B cell (primary cell): Measurements from ENCODE around the gene FJX1. TPM values are rescaled to one million over a fixed set of nuclear protein-coding genes. Genes with fewer than 3 reads are reported as not detected.

Experiments
- ATAC-seq: fragments of 200-7000 bp; cut with Tn5 transposase; one replicate; pipeline ENCODE4 v1.10.0; 2021; ENCODE audit warnings: low read depth, mild to moderate bottlenecking, moderate number of reproducible peaks, moderate library complexity
- CTCF ChIA-PET: fragments of 350-600 bp; sonication (Branson Sonifier 250); formaldehyde crosslinking; loops from one replicate; lab custom pipeline; 2021; ENCODE audit warnings: antibody characterized with exemption, inconsistent platforms; lab: Charles Lee
- POLR2A ChIA-PET: fragments of 350-600 bp; sonication (Branson Sonifier 250); formaldehyde crosslinking; loops from one replicate; lab custom pipeline; 2021; ENCODE audit warnings: antibody characterized with exemption; lab: Charles Lee
- DNase-seq: peaks from one replicate; pipeline ENCODE4 v3.0.0; 2013
- H2AFZ ChIP-seq: 2 replicates; pipeline ENCODE4 v1.6.1; 2012; ENCODE audit warnings: mild to moderate bottlenecking, low read depth, low read length; ENCODE audit not compliant: insufficient read depth, poor library complexity, severe bottlenecking
- H3K27ac ChIP-seq, 2 donors: 1 replicate in 1 of 2; 2 replicates in 1 of 2; pipeline ENCODE4 v1.5.1; 2012 to 2013; ENCODE audit warnings: low read length in 2 of 2, mild to moderate bottlenecking in 2 of 2, moderate library complexity in 1 of 2
- H3K27me3 ChIP-seq, 4 experiments: fragments of 200-600 bp in 1 of 4; sonication (generic) in 1 of 4; replicated peaks in 1 of 4; 1 replicate in 2 of 4; 2 replicates in 2 of 4; pipeline versions ENCODE4 v1.6.1 to v1.7.0; 2013 to 2016; ENCODE audit warnings: low read length in 3 of 4, mild to moderate bottlenecking in 2 of 4, mixed read lengths in 1 of 4, moderate library complexity in 1 of 4; ENCODE audit not compliant: insufficient read depth in 4 of 4, control insufficient read depth in 3 of 4; ENCODE audit errors: control extremely low read depth in 1 of 4
- H3K36me3 ChIP-seq, 2 experiments: replicated peaks in 1 of 2; 1 replicate in 1 of 2; 2 replicates in 1 of 2; pipeline versions ENCODE4 v1.6.1 to v1.7.1; 2013; ENCODE audit warnings: low read length in 1 of 2; ENCODE audit not compliant: insufficient read depth in 2 of 2, control insufficient read depth in 1 of 2; ENCODE audit errors: control extremely low read depth in 1 of 2, extremely low read depth in 1 of 2
- H3K4me1 ChIP-seq, 2 donors: fragments of 200-600 bp in 1 of 2; sonication (generic) in 1 of 2; 1 replicate in 1 of 2; 2 replicates in 1 of 2; pipeline versions ENCODE4 v1.5.1 to v1.6.1; 2013 to 2017; ENCODE audit warnings: low read length in 2 of 2; ENCODE audit not compliant: control insufficient read depth in 2 of 2, insufficient read depth in 2 of 2
- H3K4me2 ChIP-seq: replicated peaks from 2 replicates; pipeline ENCODE3; 2012; ENCODE audit warnings: mild to moderate bottlenecking, low read depth, low read length; ENCODE audit not compliant: poor library complexity, severe bottlenecking
- H3K4me3 ChIP-seq, 5 experiments: fragments of 200-600 bp in 1 of 5; sonication (generic) in 1 of 5; 1 replicate in 3 of 5; 2 replicates in 2 of 5; pipeline versions ENCODE4 v1.5.1 to v1.7.0; 2011 to 2016; ENCODE audit warnings: low read length in 4 of 5, mild to moderate bottlenecking in 4 of 5, low read depth in 2 of 5, control low read depth in 1 of 5, moderate library complexity in 1 of 5; ENCODE audit not compliant: insufficient read depth in 1 of 5; ENCODE audit errors: control extremely low read depth in 1 of 5, extremely low read depth in 1 of 5
- H3K79me2 ChIP-seq: fragments of 200-600 bp; sonication (generic); one replicate; pipeline ENCODE4 v1.6.0; 2016; ENCODE audit warnings: low read length; ENCODE audit not compliant: control insufficient read depth, insufficient read depth
- H3K9ac ChIP-seq: fragments of 200-600 bp; sonication (generic); 2 replicates; pipeline ENCODE4 v1.6.1; 2017; ENCODE audit warnings: mild to moderate bottlenecking, low read length, moderate library complexity
- H3K9me3 ChIP-seq, 3 donors: one replicate each; pipeline versions ENCODE4 v1.6.1 to v1.7.1; 2013; ENCODE audit warnings: low read length in 2 of 3; ENCODE audit not compliant: control insufficient read depth in 2 of 3, insufficient read depth in 1 of 3; ENCODE audit errors: control extremely low read depth in 1 of 3
- H4K20me1 ChIP-seq: 2 replicates; pipeline ENCODE4 v1.6.0; 2012; ENCODE audit warnings: mild to moderate bottlenecking, low read length; ENCODE audit not compliant: insufficient read depth, control insufficient read depth, poor library complexity, severe bottlenecking
- H3K27ac Mint-ChIP-seq: one replicate; pipeline ENCODE4 v1.8.0; 2021; ENCODE audit warnings: mixed read lengths
- H3K27me3 Mint-ChIP-seq: one replicate; pipeline ENCODE4 v1.8.0; 2021; ENCODE audit warnings: mixed read lengths
- H3K4me1 Mint-ChIP-seq: one replicate; pipeline ENCODE4 v1.8.0; 2021; ENCODE audit warnings: mixed read lengths
- H3K4me3 Mint-ChIP-seq: one replicate; pipeline ENCODE4 v1.8.0; 2021; ENCODE audit warnings: mixed read lengths
- H3K9me3 Mint-ChIP-seq: one replicate; pipeline ENCODE4 v1.8.0; 2022; ENCODE audit warnings: mixed read lengths; ENCODE audit not compliant: insufficient read depth
- EZH2 ChIP-seq: IDR thresholded peaks from 2 replicates; pipeline ENCODE4 v1.6.1; 2012; ENCODE audit warnings: borderline replicate concordance, low read depth, mild to moderate bottlenecking, moderate library complexity, low read length; ENCODE audit not compliant: insufficient read depth, poor library complexity, severe bottlenecking
- WGBS: methylation state at CpG from one replicate; pipeline ENCODE4 v1.1.5; 2013; ENCODE audit warnings: missing lambda C conversion rate; ENCODE audit not compliant: insufficient coverage; 5-methylcytosine and 5-hydroxymethylcytosine counted together
- intact Hi-C: fragments of 100-400 bp; cut with micrococcal nuclease; formaldehyde crosslinking; loops from one replicate; pipeline ENCODE4 v1.10.0; 2022
- polyA plus RNA-seq: library from polyadenylated mRNA; depleted of rRNA; stranded (reverse); fragments of >200 nt; gene quantifications from 2 replicates; pipeline ENCODE4 v1.2.3, GENCODE V29; 2012
- total RNA-seq, 2 donors: library from RNA; stranded (reverse); fragments of 120-200 nt in 1 of 2; gene quantifications; 1 replicate in 1 of 2; 2 replicates in 1 of 2; pipeline versions ENCODE4 v1.2.3 to v1.2.4, GENCODE V29; 2013 to 2022
- TF ChIP-seq, protein P1 (sequence below): fragments of 200-600 bp; IDR thresholded peaks from one replicate; pipeline ENCODE4 v1.8.0; 2022; ENCODE audit warnings: antibody characterized with exemption, mild to moderate bottlenecking

Gene FJX1
- total and polyA plus RNA-seq, 2 donors (not counting 1 experiment from before 2014, with no cell fraction given), result 0.03 TPM; not detected in 1

DNA sequence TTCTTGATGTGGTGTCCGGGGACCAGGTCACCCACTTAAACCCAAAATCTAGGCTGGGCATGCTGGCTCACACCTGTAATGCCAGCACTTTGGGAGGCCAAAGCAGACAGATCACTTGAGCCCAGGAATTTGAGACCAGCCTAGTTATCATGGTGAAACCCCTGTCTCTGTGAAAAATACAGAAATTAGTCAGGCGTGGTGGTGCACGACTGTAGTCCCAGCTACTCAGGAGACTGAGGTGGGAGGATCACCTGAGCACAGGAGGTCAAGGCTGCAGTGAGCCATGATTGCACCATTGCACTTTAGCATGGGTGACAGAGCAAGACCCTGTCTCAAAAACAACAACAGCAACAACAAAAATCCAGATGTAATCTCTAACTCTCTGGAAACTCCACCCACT is 30.3 kb upstream of the FJX1 start:
- no peak for DNase-seq
- H3K4me2 ChIP-seq, result no peak overlapping the region
- no peak overlapping the region for H2AFZ ChIP-seq
- CTCF ChIA-PET, result no interaction called here
- Mint-ChIP-seq H3K27me3 (peaks cover 36% of the 10 kb centered on the region), H3K27ac (no peak overlapping the region), H3K4me3 (no peak overlapping the region), H3K4me1 (no peaks in the 10 kb centered on the region), H3K9me3 (no peaks in the 10 kb centered on the region)
- 76% methylated on average over 3 of the region's 3 CpGs for WGBS
- no peaks in the 10 kb centered on the region for H3K4me1 ChIP-seq
- no peak overlapping the region for H3K9ac ChIP-seq
- intact Hi-C loops, result no loop called here
- H3K9me3 ChIP-seq, result no peaks in the 10 kb centered on the region
- peaks cover 0 to 7% (median 3%) of the 10 kb centered on the region in 4 experiments for H3K27me3 ChIP-seq
- no peak for ATAC-seq
- no peaks in the 10 kb centered on the region for H3K36me3 ChIP-seq
- no peaks in the 10 kb centered on the region for H3K79me2 ChIP-seq
- POLR2A ChIA-PET, result no interaction called here
- TF ChIP-seq, protein P1, sequence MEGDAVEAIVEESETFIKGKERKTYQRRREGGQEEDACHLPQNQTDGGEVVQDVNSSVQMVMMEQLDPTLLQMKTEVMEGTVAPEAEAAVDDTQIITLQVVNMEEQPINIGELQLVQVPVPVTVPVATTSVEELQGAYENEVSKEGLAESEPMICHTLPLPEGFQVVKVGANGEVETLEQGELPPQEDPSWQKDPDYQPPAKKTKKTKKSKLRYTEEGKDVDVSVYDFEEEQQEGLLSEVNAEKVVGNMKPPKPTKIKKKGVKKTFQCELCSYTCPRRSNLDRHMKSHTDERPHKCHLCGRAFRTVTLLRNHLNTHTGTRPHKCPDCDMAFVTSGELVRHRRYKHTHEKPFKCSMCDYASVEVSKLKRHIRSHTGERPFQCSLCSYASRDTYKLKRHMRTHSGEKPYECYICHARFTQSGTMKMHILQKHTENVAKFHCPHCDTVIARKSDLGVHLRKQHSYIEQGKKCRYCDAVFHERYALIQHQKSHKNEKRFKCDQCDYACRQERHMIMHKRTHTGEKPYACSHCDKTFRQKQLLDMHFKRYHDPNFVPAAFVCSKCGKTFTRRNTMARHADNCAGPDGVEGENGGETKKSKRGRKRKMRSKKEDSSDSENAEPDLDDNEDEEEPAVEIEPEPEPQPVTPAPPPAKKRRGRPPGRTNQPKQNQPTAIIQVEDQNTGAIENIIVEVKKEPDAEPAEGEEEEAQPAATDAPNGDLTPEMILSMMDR, result no peak
- TF ChIP-seq EZH2, result no peak
- H4K20me1 ChIP-seq, result no peaks in the 10 kb centered on the region
- H3K27ac ChIP-seq, result no peak overlapping the region
- no peak overlapping the region for H3K4me3 ChIP-seq

DNA sequence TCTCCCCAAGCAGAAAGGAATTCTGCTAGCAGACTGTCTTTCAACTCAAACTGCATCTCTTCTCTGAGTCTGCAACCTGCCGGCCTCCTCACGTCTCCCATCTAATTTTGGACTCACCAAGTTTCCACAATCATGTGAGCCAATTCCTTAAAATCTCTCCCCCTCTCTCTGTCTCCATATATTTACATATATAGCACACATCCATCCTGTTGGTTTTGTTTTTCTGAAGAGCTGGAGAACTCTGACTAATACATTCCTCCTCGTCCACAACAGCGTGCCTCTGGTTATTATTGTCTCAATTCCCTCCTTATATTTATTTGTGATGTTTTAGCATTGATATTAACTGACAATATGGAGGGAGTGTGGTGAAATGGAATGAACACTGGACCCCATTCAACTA is 29.6 kb upstream of the FJX1 start:
- Histone ChIP-seq H3K79me2 (no peaks in the 10 kb centered on the region), H3K4me2 (no peak overlapping the region), H3K9ac (no peak overlapping the region), H3K27ac (no peak overlapping the region), H3K36me3 (no peaks in the 10 kb centered on the region), H3K27me3 (peaks cover 0 to 3% (median under 1%) of the 10 kb centered on the region in 4 experiments), H3K4me3 (no peak overlapping the region), H3K9me3 (no peaks in the 10 kb centered on the region), H3K4me1 (no peaks in the 10 kb centered on the region), H2AFZ (no peak overlapping the region), H4K20me1 (no peaks in the 10 kb centered on the region)
- Mint-ChIP-seq H3K27ac (no peak overlapping the region), H3K9me3 (no peaks in the 10 kb centered on the region), H3K27me3 (peaks cover 30% of the 10 kb centered on the region), H3K4me3 (no peak overlapping the region), H3K4me1 (no peaks in the 10 kb centered on the region)
- TF ChIP-seq, protein P1, result no peak
- TF ChIP-seq EZH2, result no peak
- WGBS, result 93% methylated on average over 2 of the region's 4 CpGs
- DNase-seq, result no peak
- intact Hi-C loops, result no loop called here
- CTCF ChIA-PET, result no interaction called here
- POLR2A ChIA-PET, result no interaction called here
- no peak for ATAC-seq
